Heart right ventricle (tissue), 16 donors: Measurements from ENCODE around the gene ANKS1B. TPM values are rescaled to one million over a fixed set of nuclear protein-coding genes. Genes with fewer than 3 reads are reported as not detected.

Experiments
- ATAC-seq, 8 donors: fragments of 200-7000 bp; cut with Tn5 transposase; one replicate each; pipeline ENCODE4 v1.9.1; 2020; ENCODE audit warnings: mild to moderate bottlenecking in 8 of 8, moderate library complexity in 8 of 8, moderate number of reproducible peaks in 1 of 8
- DNase-seq, 2 donors: peaks; one replicate each; pipeline ENCODE4 v3.0.0-alpha.2; 2020
- H3K27ac ChIP-seq, 10 donors: fragments of 200-600 bp; sonication (generic) in 2 of 10; one replicate each; pipeline versions ENCODE4 v1.5.0 to v1.8.0; 2020 to 2022; ENCODE audit warnings: mild to moderate bottlenecking in 3 of 10
- H3K27me3 ChIP-seq, 7 donors: fragments of 200-600 bp; one replicate each; pipeline ENCODE4 v1.8.0; 2021 to 2022; ENCODE audit warnings: mild to moderate bottlenecking in 2 of 7
- H3K36me3 ChIP-seq, 9 donors: fragments of 200-600 bp; sonication (generic) in 1 of 9; one replicate each; pipeline versions ENCODE4 v1.5.0 to v1.8.0; 2020 to 2022; ENCODE audit warnings: mild to moderate bottlenecking in 2 of 9
- H3K4me1 ChIP-seq, 9 donors: fragments of 200-600 bp; sonication (generic) in 1 of 9; one replicate each; pipeline versions ENCODE4 v1.5.0 to v1.8.0; 2020 to 2022; ENCODE audit warnings: mild to moderate bottlenecking in 4 of 9
- H3K4me3 ChIP-seq, 10 donors: fragments of 200-600 bp; sonication (generic) in 2 of 10; one replicate each; pipeline versions ENCODE4 v1.5.0 to v1.8.0; 2020 to 2022; ENCODE audit warnings: mild to moderate bottlenecking in 7 of 10, moderate library complexity in 2 of 10
- H3K9me3 ChIP-seq, 11 donors: fragments of 200-600 bp in 10 of 11; sonication (generic) in 2 of 11; one replicate each; pipeline versions ENCODE4 v1.5.0 to v1.8.0; 2013 to 2022; ENCODE audit warnings: mild to moderate bottlenecking in 2 of 11, control low read depth in 1 of 11, moderate library complexity in 1 of 11
- WGBS, 2 donors: extraction: QIAGEN DNeasy Blood & Tissue Kit; methylation state at CpG; one replicate each; pipeline ENCODE4 v1.1.7; 2013; ENCODE audit warnings: inconsistent platforms in 1 of 2; 5-methylcytosine and 5-hydroxymethylcytosine counted together
- intact Hi-C, 10 donors: fragments of 100-400 bp; cut with DNase I; formaldehyde crosslinking; loops; one replicate each; pipeline versions ENCODE4 v1.11.1 to v1.14.2; 2022
- polyA plus RNA-seq, 2 donors: library from polyadenylated mRNA; stranded (reverse); fragments of 200-250 nt; gene quantifications; one replicate each; pipeline ENCODE4 v1.2.3, GENCODE V29; 2013
- total RNA-seq, 10 donors: library from RNA; stranded (reverse); fragmentation: NEBNext Ultra II Directional in 3 of 10; extraction: Animal tissue kit (Norgen Biotek cat#: 25700) in 3 of 10; gene quantifications; one replicate each; pipeline versions ENCODE4 v1.2.1 to v1.2.4, GENCODE V29; 2021 to 2023
- TF ChIP-seq, protein P1 (sequence below), 9 donors: fragments of 200-600 bp; sonication (generic) in 2 of 9; IDR thresholded peaks; one replicate each; pipeline versions ENCODE4 v1.5.0 to v1.8.0; 2021 to 2022; ENCODE audit warnings: antibody characterized with exemption in 9 of 9, mild to moderate bottlenecking in 5 of 9, moderate library complexity in 1 of 9
- donor health status: Arrhythmogenic right ventricular cardiomyopathy.
- donor health status: ischemic (EF 13 %, LVEDD 7.1; RV severe dilation, severe dysfunction).
- donor health status: healthy with polysubstance abuse.
- donor health status: DM: no; HTN: yes; CAD: no.
- donor health status: DM: no; HTN: no; CAD: no.
- donor health status: ischemic (EF 25% LVEDD 6.9; RV normal size, moderate dysfunction).
- donor health status: ischemic (EF 25% LVEDD 5.7; RV mildly dilated, moderate dysfunction).
- donor health status: healthy.
- donor health status: DM: yes; HTN: yes; CAD: no.
- donor health status: Ischemic cardiomyopathy.
- donor health status: ischemic (EF 35%, LVEDD 5.7; RV mildly dilated, moderate dysfunction).
- donor health status: nonischemic (EF 11% LVEDD 7.7; RV severe dilation, severe dysfunction).
- donor health status: DM: yes; HTN: yes; CAD: no.
- donor health status: PGD.
- donor health status: ischemic (EF 29% LVEDD 5.4; RV normal size, mild dysfunction).
- donor health status: nonischemic (EF 23%, LVEDD 6.1; RV moderate dilation, normal function).

Gene ANKS1B
- total and polyA plus RNA-seq, 12 donors, result 0.58 to 4.8 (median 1.8) TPM

DNA sequence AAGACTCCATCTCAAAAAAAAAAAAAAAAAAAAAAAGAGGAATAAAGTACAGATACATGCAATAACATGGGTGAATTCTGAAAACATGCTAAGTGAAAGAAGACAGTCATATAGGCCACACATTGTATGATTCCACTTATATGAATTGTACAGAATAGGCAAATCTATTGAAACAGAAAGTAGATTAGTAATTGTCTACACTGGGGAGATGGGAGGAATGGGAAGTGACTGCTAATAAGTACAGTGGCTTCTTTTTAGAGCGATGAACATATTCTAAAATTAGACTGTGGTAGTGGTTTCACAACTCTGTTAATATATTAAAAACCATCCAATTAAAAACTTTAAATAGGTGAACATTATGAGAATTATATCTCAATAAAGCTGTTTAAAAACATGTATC lies 74.4 kb downstream of the ANKS1B start:
- Histone ChIP-seq H3K36me3 (no peaks in the 10 kb centered on the region), H3K4me1 (no peaks in the 10 kb centered on the region), H3K27ac (peak overlapping the region in 3 of 10 donors; percentile 16 to 46 (median 30)), H3K9me3 (no peaks in the 10 kb centered on the region), H3K4me3 (no peak overlapping the region), H3K27me3 (no peaks in the 10 kb centered on the region)
- intact Hi-C loops, result no loop called here
- TF ChIP-seq, protein P1, sequence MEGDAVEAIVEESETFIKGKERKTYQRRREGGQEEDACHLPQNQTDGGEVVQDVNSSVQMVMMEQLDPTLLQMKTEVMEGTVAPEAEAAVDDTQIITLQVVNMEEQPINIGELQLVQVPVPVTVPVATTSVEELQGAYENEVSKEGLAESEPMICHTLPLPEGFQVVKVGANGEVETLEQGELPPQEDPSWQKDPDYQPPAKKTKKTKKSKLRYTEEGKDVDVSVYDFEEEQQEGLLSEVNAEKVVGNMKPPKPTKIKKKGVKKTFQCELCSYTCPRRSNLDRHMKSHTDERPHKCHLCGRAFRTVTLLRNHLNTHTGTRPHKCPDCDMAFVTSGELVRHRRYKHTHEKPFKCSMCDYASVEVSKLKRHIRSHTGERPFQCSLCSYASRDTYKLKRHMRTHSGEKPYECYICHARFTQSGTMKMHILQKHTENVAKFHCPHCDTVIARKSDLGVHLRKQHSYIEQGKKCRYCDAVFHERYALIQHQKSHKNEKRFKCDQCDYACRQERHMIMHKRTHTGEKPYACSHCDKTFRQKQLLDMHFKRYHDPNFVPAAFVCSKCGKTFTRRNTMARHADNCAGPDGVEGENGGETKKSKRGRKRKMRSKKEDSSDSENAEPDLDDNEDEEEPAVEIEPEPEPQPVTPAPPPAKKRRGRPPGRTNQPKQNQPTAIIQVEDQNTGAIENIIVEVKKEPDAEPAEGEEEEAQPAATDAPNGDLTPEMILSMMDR (IDR thresholded peaks at IDR 0.05), result no peak
- DNase-seq, result no peak
- no peak for ATAC-seq
- 66% methylated on average over 1 of the region's 1 CpG for WGBS, 2 donors

DNA sequence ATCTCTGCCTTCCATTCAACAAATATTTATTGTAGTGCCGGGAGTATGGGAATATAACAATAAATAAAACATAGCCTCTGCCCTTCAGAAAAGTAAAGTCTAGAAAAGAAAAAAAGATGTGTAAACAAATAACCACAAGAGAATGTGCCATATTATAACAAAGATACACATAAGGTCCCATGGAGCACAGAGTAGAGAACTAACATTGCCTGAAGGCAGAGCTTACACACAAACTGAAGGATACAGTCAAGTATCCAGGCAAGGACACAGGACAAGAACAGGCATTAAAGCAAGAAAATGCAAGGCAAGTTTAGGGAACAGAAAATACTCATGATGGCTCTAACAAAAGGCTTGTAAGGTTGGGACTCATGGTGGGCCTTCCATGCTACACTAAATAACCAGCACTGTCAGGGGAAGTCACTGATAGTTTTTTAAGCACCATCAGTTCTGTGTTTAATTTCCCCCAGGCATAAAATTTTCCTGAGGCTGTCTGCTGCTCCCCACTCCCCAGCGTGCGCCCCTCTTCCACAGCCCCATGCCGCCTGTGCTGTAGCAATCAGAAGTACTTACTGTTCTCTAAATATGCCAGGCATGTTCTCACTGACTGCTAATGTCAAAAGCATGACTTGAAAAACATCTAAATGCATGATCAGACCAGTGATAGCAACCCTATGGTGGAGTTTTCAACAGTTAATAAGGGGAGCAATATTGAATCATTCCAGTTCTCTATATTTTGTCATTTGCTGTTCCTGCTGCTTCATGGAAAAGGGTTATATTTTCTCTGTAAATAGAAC lies 77.8 kb downstream of the ANKS1B start:
- 45 to 80% methylated on average over 4 of the region's 4 CpGs for WGBS, 2 donors
- H3K27ac ChIP-seq, result no peak overlapping the region
- intact Hi-C loops, result no loop called here
- no peak for DNase-seq
- no peaks in the 10 kb centered on the region for H3K4me1 ChIP-seq
- no peaks in the 10 kb centered on the region for H3K36me3 ChIP-seq
- no peaks in the 10 kb centered on the region for H3K9me3 ChIP-seq
- TF ChIP-seq, protein P1 (IDR thresholded peaks at IDR 0.05), result no peak
- no peaks in the 10 kb centered on the region for H3K27me3 ChIP-seq
- no peak overlapping the region for H3K4me3 ChIP-seq
- no peak for ATAC-seq

DNA sequence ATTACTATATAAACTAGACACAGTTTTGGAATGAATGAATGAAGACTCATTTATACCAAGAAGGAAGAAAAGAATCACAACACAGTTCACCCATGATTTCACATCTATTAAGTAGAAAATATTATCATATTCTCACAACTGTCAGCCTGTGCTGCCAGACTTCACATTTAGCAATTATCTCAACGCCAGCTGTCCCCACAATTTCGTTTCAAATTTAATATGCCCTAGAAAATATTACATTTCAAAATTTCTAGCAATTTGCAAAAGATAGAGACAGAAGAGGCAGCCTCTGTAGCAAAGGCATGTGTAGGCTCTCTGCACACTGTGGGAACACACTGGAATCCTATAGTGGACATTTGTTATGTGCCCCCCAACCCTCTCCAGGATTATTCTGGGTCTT lies 83.6 kb downstream of the ANKS1B start:
- DNase-seq (no peak), ATAC-seq (peak in 1 of 8 donors; percentile 23)
- Histone ChIP-seq H3K36me3 (no peaks in the 10 kb centered on the region), H3K27ac (no peak overlapping the region), H3K4me1 (no peaks in the 10 kb centered on the region), H3K27me3 (no peaks in the 10 kb centered on the region), H3K9me3 (no peaks in the 10 kb centered on the region), H3K4me3 (no peak overlapping the region)
- TF ChIP-seq, protein P1 (IDR thresholded peaks at IDR 0.05), result no peak
- intact Hi-C loops, result no loop called here
- WGBS, 2 donors, result 30 to 40% methylated on average over 2 of the region's 2 CpGs

DNA sequence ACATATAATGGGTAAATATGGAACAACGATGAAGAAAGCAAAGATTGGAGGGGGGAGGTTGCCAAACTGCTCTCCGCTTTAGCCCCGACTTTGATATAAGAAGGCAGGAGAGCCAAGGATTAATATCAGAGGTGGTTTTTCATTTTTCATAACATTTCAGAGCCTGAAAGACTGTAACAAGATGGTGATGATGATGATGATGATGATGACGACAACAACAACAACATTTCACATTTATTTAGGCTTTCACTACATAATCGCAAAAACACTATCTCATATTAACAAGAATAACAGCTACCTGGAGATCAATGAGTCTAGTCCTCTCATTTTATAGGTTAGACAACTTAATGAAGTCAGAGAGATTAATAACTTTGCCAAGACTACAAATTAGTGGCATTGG lies 86.1 kb downstream of the ANKS1B start:
- ATAC-seq (no peak), DNase-seq (no peak)
- no peak overlapping the region for H3K27ac ChIP-seq
- intact Hi-C loops, result no loop called here
- TF ChIP-seq, protein P1 (IDR thresholded peaks at IDR 0.05), result no peak
- H3K4me3 ChIP-seq, result no peak overlapping the region
- no peaks in the 10 kb centered on the region for H3K4me1 ChIP-seq
- H3K27me3 ChIP-seq, result no peaks in the 10 kb centered on the region
- 70 to 87% methylated on average over 5 of the region's 5 CpGs for WGBS, 2 donors
- H3K9me3 ChIP-seq, result no peaks in the 10 kb centered on the region
- no peaks in the 10 kb centered on the region for H3K36me3 ChIP-seq
